Endothelial cell of umbilical vein (primary cell): ENCODE data around the gene APP. TPM values are rescaled to one million over a fixed set of nuclear protein-coding genes. Genes with fewer than 3 reads are reported as not detected.

Source experiments
- BruUV-seq: library from RNA; stranded (reverse); fragments of 400-500 nt; replicated peaks from 2 replicates; lab custom pipeline; 2021; lab: Mats Ljungman, UMichigan
- CTCF ChIA-PET: fragments of 300-600, 350-600 bp; sonication (Branson Sonifier 250); formaldehyde crosslinking; loops from one replicate; lab custom pipeline; 2021; ENCODE audit warnings: antibody characterized with exemption, inconsistent platforms; lab: Charles Lee
- POLR2A ChIA-PET: fragments of 300-600, 350-600 bp; sonication (Branson Sonifier 250); formaldehyde crosslinking; loops from one replicate; lab custom pipeline; 2021; ENCODE audit warnings: antibody characterized with exemption, inconsistent platforms; lab: Charles Lee
- DNase-seq: peaks from one replicate; pipeline ENCODE4 v3.0.0-alpha.2; 2011; ENCODE audit warnings: low read depth, low spot score
- FAIRE-seq: peaks from 2 replicates; lab custom pipeline; 2011; peaks lifted over from hg19 to GRCh38; lab: Jason Lieb, UNC
- H2AFZ ChIP-seq: 2 replicates; pipeline ENCODE4 v1.6.0; 2012; ENCODE audit warnings: low read depth, low read length, control low read depth, inconsistent platforms
- H3K27ac ChIP-seq: 2 replicates; pipeline ENCODE4 v1.5.1; 2011; ENCODE audit warnings: low read depth, mild to moderate bottlenecking, control low read depth, low read length, moderate library complexity; ENCODE audit not compliant: insufficient read depth
- H3K27me3 ChIP-seq, 2 experiments: 2 replicates each; pipeline versions ENCODE4 v1.6.0 to v1.6.1; 2011; ENCODE audit warnings: low read length in 2 of 2, mixed read lengths in 1 of 2; ENCODE audit not compliant: control insufficient read depth in 2 of 2, insufficient read depth in 2 of 2
- H3K36me3 ChIP-seq, 2 experiments: 2 replicates in 1 of 2; 3 replicates in 1 of 2; pipeline ENCODE4 v1.5.1; 2011; ENCODE audit warnings: low read length in 2 of 2, mild to moderate bottlenecking in 1 of 2, moderate library complexity in 1 of 2; ENCODE audit not compliant: control insufficient read depth in 2 of 2, insufficient read depth in 2 of 2; ENCODE audit errors: extremely low read depth in 1 of 2
- H3K4me1 ChIP-seq: 3 replicates; pipeline ENCODE4 v1.5.1; 2011; ENCODE audit warnings: mild to moderate bottlenecking, low read length; ENCODE audit not compliant: control insufficient read depth, insufficient read depth; ENCODE audit errors: extremely low read depth
- H3K4me2 ChIP-seq: 2 replicates; pipeline ENCODE4 v1.6.1; 2011; ENCODE audit warnings: low read length, control low read depth, mixed read lengths; ENCODE audit not compliant: insufficient read depth
- H3K4me3 ChIP-seq, 3 experiments: fragments of 200-600 bp in 1 of 3; sonication (generic), shearing (Covaris generic) in 1 of 3; replicated peaks in 1 of 3; 2 replicates each; pipeline ENCODE4 v1.5.1; 2011 to 2016; ENCODE audit warnings: control low read depth in 3 of 3, low read length in 3 of 3, mild to moderate bottlenecking in 2 of 3, inconsistent platforms in 1 of 3, low read depth in 1 of 3, moderate library complexity in 1 of 3; ENCODE audit not compliant: insufficient read depth in 1 of 3
- H3K79me2 ChIP-seq: 2 replicates; pipeline ENCODE4 v1.6.0; 2012; ENCODE audit warnings: low read length, inconsistent platforms; ENCODE audit not compliant: control insufficient read depth, insufficient read depth
- H3K9ac ChIP-seq: replicated peaks from 2 replicates; pipeline ENCODE3; 2011; ENCODE audit warnings: low read length, control low read depth; ENCODE audit not compliant: insufficient read depth; ENCODE audit errors: extremely low read depth
- H3K9me1 ChIP-seq: replicated peaks from 3 replicates; pipeline ENCODE4 v1.6.0; 2011; ENCODE audit warnings: mild to moderate bottlenecking, low read length; ENCODE audit not compliant: control insufficient read depth, insufficient read depth; ENCODE audit errors: extremely low read depth
- H3K9me3 ChIP-seq: replicated peaks from 2 replicates; pipeline ENCODE4 v1.5.1; 2012; ENCODE audit warnings: low read length, inconsistent platforms; ENCODE audit not compliant: control insufficient read depth, insufficient read depth
- H4K20me1 ChIP-seq: replicated peaks from 2 replicates; pipeline ENCODE3; 2011; ENCODE audit warnings: mild to moderate bottlenecking, low read length; ENCODE audit not compliant: control insufficient read depth, insufficient read depth; ENCODE audit errors: extremely low read depth
- EZH2 ChIP-seq: IDR thresholded peaks from 2 replicates; pipeline ENCODE4 v1.6.1; 2012; ENCODE audit warnings: borderline replicate concordance, low read depth, mild to moderate bottlenecking, moderate library complexity, low read length, inconsistent platforms; ENCODE audit not compliant: severe bottlenecking
- FOS ChIP-seq: IDR thresholded peaks from 2 replicates; pipeline ENCODE4 v1.6.1; 2011; ENCODE audit warnings: mild to moderate bottlenecking, low read length, moderate library complexity, borderline replicate concordance; ENCODE audit not compliant: insufficient read depth
- GATA2 ChIP-seq: IDR thresholded peaks from 2 replicates; pipeline ENCODE4 v1.7.0; 2011; ENCODE audit warnings: low read depth, mild to moderate bottlenecking, moderate library complexity, mixed read lengths, low read length; ENCODE audit not compliant: insufficient read length, insufficient read depth
- JUN ChIP-seq: IDR thresholded peaks from 2 replicates; pipeline ENCODE4 v1.6.1; 2011; ENCODE audit warnings: borderline replicate concordance, low read depth; ENCODE audit not compliant: insufficient read length, insufficient read depth
- MYC ChIP-seq: IDR thresholded peaks from one replicate; pipeline ENCODE4 v1.6.1; 2011; ENCODE audit warnings: mild to moderate bottlenecking, low read depth, low read length
- POLR2A ChIP-seq: IDR thresholded peaks from 2 replicates; pipeline ENCODE4 v1.6.1; 2012; ENCODE audit warnings: low read depth, mild to moderate bottlenecking, control low read depth, low read length
- POLR2AphosphoS5 ChIP-seq: IDR thresholded peaks from 2 replicates; pipeline ENCODE4 v1.6.1; 2012; ENCODE audit warnings: low read depth, mild to moderate bottlenecking, control low read depth, low read length, moderate library complexity; ENCODE audit not compliant: insufficient read depth
- dilution Hi-C: fragments of 300-500 bp; cut with MboI; formaldehyde crosslinking; loops from one replicate; pipeline ENCODE4 v1.15.0; 2019; ENCODE audit warnings: low sequenced_read_pairs; ENCODE audit not compliant: extremely low pct_ligation_motif_present
- intact Hi-C: fragments of 100-400 bp; cut with micrococcal nuclease; formaldehyde crosslinking; loops from one replicate; pipeline ENCODE4 v1.10.0; 2022
- polyA plus RNA-seq, 4 experiments: library from polyadenylated mRNA; depleted of rRNA in 3 of 4; stranded (reverse) in 3 of 4; unstranded in 1 of 4; fragments of >200 nt; gene quantifications; 2 replicates each; pipeline versions ENCODE4 v1.2.1 to v1.2.3, GENCODE V29; 2011 to 2012; ENCODE audit warnings: missing spikeins in 1 of 4
- total RNA-seq: library from RNA; stranded (reverse); gene quantifications from 2 replicates; pipeline ENCODE4 v1.2.3, GENCODE V29; 2021
- TF ChIP-seq, protein P1 (sequence below): IDR thresholded peaks from 2 replicates; pipeline ENCODE4 v1.6.1; 2011; ENCODE audit not compliant: insufficient read depth, insufficient read length

APP gene
- total and polyA plus RNA-seq, 2 donors (not counting 3 experiments of a cell fraction or from before 2014, with no cell fraction given): 914 to 928 TPM

- Histone ChIP-seq H3K9ac (no peak overlapping the region), H2AFZ (no peak overlapping the region), H3K27me3 (no peaks in the 10 kb centered on the region), H3K9me1 (no peaks in the 10 kb centered on the region), H3K4me2 (no peak overlapping the region), H3K27ac (no peak overlapping the region), H3K36me3 (peaks cover 5 to 15% of the 10 kb centered on the region in 2 experiments), H4K20me1 (no peaks in the 10 kb centered on the region), H3K79me2 (peaks cover 14% of the 10 kb centered on the region), H3K9me3 (no peaks in the 10 kb centered on the region), H3K4me3 (no peak overlapping the region), H3K4me1 (peaks cover 33% of the 10 kb centered on the region)
- POLR2A ChIA-PET: interaction anchor here (0.7 kb wide), 1 partner anchor 254 kb away, joined by 4 read pairs; no protein-coding TSS in a partner anchor
- no peak for DNase-seq
- intact Hi-C loops (no loop called here), dilution Hi-C loops (no loop called here)
- FAIRE-seq: no peak
- no TSS peak for BruUV-seq
- TF ChIP-seq GATA2: no peak
- no peak for TF ChIP-seq FOS
- no peak for TF ChIP-seq MYC
- TF ChIP-seq POLR2AphosphoS5: no peak
- no peak for TF ChIP-seq EZH2
- TF ChIP-seq, protein P1, sequence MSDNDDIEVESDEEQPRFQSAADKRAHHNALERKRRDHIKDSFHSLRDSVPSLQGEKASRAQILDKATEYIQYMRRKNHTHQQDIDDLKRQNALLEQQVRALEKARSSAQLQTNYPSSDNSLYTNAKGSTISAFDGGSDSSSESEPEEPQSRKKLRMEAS: no peak
- TF ChIP-seq POLR2A: no peak
- no peak for TF ChIP-seq JUN
- CTCF ChIA-PET: interaction anchor here (1.0 to 2.4 kb wide), 6 partner anchors 10 to 70 kb away, joined by 3 to 13 read pairs (median 4); no protein-coding TSS in a partner anchor
Observed at GRCh38 chr21:25908495-25908894, 262.1 kb downstream of the APP start.
